PC-9 (cell line): ENCODE data around the gene TMEM151A.
"Not testable (repeated sequence)": the region's sequence is repeated elsewhere in the genome, so short reads cannot be mapped to it uniquely, and the experiment has no call there.

Experiments used
- CTCF ChIP-seq: fragments of 200-600 bp; sonication (generic); conservative IDR thresholded peaks from 2 replicates; pipeline ENCODE4 v1.6.1; 2017; ENCODE audit warnings: mixed run types, antibody characterized with exemption, mild to moderate bottlenecking, moderate library complexity
- EZH2 ChIP-seq: fragments of 200-600 bp; sonication (generic); IDR thresholded peaks from 2 replicates; pipeline ENCODE4 v1.8.0; 2017; ENCODE audit warnings: antibody characterized with exemption, low read depth

GRCh38 chr11:66276619-66277018 lies 15.1 kb upstream of the TMEM151A start:
- not testable (repeated sequence) for TF ChIP-seq CTCF, EZH2
